ENCODE measurements around the gene TOMM70.
"Not testable (repeated sequence)": the region's sequence is repeated elsewhere in the genome, so short reads cannot be mapped to it uniquely, and the experiment has no call there.

TOMM70 gene

DNA sequence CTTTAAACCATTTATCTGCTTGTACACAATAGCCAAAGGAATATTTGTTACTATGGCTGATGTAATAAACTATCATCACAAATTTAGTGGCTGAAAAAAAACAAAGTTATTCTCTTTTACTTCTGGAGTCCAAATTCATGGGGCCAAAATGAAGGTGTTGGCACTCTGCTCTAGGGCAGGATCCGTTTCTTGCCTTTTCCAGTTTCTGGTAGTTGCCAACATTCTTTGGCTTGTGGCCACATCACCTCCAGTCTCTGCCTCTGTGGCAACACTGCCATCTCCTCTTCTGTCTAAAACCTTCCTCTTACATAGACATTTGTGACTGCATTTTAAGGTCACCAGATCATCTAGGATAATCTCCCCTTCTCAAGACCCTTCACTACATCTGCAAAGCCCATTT lies 39.0 kb downstream of the TOMM70 start:
- no peak for DNase-seq

DNA sequence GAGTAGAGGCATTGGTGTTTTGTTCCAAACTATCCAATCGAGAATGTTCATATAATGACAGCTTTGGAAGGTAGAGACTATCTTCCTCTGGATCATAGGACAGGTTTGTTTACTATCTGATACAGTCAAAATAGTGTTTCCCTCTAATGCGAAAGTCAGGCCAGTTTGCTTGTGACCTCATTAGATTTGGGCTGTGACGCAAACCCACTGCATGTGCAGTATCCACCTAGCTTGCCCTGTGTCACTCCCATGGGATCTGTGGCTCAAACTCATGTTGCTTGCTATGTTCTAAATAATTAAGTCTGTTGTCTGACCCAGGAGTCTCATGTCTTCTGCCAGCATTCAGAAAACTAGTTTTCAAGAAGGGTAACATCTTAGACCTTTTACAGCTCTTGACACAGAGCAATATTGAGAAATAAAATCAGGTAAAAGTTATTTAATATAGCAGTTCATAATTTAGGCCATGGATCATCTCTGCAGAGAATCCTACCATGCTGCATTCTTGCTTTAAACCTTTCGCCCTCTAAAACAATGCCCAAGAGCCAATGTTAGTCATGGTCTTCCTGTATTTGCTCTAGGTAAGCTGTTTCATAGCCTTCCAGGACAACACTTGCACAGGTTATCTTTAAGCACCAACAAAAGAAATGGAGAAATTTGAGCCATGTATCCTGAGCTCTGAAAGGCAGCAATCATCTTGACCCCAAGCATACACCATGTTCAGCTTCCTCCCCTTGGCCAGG lies 40.0 kb downstream of the TOMM70 start:
- DNase-seq: no peak

DNA sequence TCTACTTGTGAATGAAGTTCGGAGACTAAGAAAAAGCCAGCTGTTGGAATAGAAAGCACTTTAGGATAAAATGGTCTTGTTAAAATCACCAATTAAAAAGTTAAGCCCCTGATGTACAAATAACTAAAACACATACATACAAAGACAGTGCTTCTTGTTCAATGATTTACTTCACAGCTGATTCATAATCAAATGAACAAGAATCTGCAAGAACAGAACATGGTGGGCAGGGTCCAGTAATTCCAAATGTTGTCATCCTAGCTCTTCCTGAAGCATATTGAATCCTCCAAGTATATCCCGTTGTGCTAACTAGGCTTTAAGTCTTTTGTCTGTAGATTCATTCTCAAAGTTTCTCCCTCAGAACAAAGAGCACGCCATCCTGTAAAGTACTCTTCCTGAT lies 41.9 kb downstream of the TOMM70 start:
- DNase-seq: no peak

DNA sequence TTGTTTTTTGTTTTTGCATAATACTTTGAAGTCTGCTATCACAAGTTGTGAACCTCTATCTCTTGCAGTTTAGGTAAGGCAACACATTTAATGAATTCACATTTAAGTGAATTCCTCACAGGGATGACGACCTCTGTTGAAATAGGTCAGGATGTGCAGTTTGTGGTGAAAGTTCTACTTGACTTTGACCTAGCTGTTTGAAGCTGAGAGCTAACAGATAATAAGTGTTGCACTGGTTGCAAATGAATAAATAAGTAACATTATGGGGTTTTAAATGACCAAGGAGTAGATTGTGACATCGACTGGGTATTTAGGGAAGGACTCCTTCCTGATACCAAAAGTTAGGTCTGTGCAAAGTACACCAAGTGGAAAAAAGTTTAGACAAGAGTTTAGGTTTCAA lies 42.5 kb downstream of the TOMM70 start:
- DNase-seq: no peak

DNA sequence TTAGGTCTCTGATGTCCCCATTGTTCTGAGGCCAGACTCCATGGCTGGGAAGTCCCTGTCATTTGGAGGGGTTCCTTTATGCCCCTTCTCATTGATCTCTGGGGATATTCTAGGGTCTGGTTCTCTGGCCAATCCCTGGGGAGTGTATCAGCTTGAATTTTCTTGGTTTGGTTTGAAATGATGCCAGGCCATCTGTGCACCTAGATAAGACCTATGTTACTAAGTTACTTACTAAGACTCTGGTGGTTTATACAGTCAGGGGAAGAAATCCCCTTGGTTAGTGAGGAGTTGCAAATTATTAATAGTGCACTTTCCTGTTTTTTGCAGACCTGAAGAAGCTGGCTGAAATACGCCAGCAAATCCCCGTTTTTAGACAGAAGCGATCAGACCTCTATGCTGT lies 46.0 kb downstream of the TOMM70 start:
- no peak for DNase-seq

DNA sequence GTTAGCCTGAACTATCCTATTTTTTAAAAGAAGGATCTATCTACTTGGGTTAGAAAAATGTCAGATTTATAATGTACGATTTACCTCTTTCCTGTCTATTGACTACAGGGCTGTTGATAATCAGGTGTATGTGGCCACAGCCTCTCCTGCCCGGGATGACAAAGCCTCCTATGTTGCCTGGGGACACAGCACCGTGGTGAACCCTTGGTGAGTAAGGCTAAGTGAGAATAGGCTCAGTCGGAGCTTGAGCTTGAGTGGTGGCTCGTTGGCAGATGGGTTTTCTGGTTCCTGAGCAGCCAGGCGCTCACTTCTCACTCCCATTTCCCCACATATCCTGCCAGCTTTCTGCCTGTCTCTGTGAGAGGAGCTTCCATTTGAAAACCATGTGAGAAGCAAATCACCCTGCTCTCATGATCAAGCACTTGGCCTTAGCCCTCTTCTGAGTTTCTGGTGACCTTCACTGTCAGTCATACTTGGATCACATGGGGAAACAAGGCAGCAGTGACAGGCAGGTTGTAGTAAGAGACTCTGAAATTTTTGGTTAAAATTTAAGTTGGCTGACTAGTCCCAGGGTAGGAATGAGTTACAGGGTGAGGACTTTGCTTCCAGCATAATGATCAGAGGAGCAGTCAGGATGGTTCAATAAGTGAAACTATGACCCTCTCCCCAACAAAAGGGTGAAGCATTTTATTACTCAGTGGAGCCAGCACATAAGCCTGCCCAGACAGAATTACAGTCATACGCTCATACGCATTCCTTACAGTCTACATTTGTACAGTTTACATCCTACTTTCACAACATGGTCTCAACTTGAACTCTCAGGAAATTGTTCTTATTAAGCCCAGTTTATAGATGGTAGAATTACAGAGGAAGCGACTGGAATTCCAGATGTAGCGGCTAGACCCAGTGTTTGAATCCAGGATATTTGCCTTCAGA lies 48.3 kb downstream of the TOMM70 start:
- no peak for DNase-seq

DNA sequence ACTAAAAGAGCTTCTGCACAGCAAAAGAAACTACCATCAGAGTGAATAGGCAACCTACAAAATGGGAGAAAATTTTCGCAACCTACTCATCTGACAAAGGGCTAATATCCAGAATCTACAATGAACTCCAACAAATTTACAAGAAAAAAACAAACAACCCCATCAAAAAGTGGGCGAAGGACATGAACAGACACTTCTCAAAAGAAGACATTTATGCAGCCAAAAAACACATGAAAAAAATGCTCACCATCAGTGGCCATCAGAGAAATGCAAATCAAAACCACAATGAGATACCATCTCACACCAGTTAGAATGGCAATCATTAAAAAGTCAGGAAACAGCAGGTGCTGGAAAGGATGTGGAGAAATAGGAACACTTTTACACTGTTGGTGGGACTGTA lies 49.1 kb downstream of the TOMM70 start:
- DNase-seq: not testable (repeated sequence)

DNA sequence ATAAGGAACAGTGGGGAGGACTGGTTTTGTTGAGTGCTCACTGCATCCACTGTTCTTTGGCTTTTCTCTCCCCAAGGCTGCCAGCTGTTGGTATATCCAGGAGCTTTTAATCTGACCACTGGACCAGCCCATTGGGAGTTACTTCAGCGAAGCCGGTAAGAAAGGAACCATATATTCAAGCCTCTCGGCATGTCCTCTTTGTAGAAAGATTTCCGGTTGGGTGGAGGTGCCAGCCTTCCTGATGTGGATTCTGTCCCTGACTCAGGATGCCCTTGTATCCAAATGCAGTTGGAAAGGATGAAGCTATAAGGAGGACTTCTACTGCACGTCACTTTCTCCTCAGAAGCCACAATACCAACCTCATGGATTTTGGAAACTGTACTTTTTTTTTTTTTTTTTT lies 52.2 kb downstream of the TOMM70 start:
- no peak for DNase-seq

DNA sequence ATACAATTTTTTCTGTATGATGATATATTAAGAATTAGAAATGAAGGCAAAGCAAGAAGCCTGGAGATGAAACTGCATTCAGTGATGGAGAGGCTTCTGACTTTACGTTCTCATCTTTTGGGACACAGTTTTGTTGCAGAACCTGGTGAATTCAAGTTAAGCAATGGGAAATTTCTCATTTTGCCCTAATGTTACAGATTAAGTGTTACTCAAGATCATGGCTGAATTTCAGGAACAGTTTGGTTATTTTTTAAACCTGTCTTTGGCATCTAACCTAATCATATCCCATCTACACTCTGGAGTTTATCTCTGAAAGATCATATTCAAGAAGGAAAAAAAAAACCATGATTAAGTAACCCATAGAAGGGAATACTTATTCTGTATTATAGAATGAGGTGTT lies 60.4 kb downstream of the TOMM70 start:
- DNase-seq: no peak

DNA sequence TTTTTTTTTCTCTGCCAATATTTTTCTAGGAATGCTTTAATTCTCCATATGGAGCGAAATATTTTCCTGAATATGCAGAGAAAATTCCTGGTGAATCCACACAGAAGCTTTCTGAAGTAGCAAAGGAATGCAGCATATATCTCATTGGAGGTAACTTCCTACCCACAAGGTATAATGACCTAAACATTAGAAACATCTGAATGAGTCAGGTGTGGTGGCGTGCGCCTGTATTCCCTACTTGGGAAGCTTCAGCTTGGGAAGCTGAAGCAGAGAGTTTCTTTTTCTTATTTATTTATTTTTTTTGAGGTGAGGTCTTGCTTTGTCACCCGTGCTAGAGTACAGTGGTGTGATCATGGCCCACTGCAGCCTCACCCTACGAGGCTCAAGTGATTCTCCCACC lies 61.1 kb downstream of the TOMM70 start:
- no peak for DNase-seq

DNA sequence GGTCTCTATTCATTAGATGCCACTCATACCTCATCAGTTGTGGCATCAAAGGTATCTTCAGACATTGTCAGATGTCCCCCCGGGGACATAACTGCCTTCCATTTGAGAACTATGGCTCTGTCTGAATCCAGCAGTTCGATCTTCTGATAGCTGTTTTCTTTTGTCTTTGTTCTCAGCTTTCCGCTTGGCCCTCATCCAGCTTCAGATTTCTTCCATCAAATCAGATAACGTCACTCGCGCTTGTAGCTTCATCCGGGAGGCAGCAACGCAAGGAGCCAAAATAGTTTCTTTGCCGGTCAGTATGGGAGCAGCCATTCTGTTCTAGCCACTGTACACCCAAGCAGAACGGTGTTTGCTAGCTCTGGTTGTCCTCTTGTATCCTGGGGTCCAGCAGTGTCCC lies 62.0 kb downstream of the TOMM70 start:
- DNase-seq: no peak

DNA sequence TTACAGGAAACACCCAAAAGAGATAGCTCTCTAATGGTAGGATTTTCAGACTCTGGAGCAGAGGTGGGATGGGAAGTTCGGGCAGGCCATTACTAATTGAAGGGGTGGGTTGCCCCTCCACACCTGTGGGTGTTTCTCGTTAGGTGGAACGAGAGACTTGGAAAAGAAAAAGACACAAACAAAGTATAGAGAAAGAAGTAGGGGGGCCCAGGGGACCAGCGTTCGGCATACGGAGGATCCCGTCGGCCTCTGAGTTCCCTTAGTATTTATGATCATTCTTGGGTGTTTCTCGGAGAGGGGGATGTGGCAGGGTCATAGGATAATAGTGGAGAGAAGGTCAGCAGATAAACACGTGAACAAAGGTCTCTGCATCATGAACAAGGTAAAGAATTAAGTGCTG lies 64.7 kb downstream of the TOMM70 start:
- not testable (repeated sequence) for DNase-seq

DNA sequence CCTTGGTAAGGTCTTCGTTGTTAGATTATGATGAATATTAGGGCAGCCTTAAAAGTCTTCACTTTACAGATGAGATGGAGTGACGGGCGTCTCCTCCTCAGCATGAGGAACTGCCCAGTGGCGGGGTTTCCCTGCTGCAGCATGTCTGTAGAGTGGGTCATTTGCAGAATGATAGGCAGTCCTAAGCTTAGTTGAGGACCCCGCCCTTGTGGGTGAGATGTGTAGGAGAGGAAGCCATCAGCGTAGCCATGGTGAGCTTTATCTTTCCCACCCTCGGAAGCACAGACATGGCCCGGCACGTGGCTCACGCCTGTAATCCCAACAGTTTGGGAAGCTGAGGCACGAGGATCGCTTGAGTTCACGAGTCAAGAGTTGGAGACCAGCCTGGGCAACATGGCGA lies 65.5 kb downstream of the TOMM70 start:
- no peak for DNase-seq

DNA sequence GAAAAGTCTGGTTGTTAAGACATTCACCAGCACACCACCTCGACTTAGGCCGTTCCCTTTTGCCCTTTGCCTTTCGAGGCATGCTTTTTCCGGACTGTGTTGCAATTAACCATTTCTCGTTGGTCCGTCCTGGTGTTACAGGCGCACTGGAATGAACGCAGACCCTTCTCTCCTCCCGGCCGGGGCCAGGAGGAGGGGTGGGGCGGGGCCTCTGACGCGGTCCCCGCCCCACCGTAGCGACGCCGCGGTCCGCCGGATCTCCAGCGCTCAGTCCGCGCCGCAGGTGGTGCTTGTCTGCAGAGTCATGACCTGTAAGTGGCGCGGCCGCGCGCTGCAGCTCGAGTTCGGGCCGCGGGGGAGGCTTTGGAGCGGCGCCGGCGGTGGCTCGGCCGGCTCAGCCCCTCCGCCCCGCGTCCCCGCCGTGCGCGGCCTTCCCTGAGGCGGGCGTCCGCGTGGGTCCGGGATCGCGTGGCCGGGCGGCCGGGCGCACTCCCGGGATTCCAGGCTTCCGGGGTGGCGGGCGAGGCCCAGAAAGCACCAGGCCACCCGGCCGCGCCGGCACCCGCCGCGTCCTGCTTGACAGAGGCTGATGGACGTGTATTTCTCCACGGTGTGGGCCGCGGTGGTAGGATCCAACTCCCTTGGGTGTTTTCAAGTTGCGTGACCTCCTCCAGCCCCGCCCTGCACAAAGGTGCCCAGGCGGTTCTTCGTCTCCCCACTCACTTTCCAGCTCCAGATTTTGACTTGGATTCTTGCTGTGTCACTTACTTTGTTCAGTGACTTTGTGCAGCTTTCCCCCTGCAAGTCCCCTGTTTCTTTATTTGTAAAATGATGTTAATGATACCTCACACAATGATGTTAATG lies 66.2 kb downstream of the TOMM70 start, which contains the start of gene NIT2:
Gene NIT2, plus strand, starts transcription at position 270 of the 864 bp plus-strand sequence. Its CDS starts 35 bp downstream, at position 305.
- peak; percentile 93 for DNase-seq

DNA sequence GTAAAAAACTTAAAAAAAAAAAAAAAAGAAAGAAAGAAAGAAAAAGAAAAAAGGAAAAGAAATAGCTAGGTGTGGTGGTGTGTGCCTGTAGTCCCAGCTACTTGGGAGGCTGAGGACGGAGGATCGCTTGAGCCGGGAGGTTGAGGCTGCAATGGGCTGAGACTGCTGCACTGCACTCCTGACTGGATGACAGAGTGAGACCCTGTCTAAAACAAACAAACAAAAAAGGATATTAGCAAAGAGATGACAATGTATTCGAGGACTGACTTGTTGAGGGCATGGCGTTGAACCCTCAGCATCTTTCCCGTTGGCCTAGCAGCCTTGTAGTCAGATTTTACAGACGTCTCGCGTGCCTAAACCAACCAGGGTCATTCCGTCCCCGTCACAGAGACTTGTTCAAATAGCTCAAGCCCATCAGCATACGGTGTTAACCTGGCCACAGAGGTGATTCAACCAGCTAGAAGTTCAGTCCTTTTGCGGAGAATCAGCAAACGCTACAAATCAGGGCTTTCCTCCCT lies 66.9 kb downstream of the TOMM70 start:
- DNase-seq: no peak

DNA sequence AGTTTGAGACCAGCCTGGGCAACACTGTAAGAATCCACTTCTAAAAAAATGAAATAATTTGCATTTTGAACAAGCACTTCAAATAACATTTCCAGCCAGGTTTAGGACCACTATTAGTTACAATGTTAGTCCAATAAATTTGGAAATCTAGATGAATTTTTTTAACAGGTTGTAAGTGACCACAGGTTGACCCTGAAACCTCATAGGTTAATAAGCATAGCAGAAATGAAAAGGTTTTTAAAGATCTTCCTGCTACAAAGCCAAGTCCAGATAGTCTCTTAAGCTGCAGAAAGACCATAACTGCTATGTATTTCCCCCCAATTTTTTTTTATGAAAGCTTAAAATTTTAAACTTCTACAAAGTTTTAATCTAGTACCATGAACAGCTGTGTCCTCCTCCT lies 67.8 kb downstream of the TOMM70 start:
- no peak for DNase-seq

DNA sequence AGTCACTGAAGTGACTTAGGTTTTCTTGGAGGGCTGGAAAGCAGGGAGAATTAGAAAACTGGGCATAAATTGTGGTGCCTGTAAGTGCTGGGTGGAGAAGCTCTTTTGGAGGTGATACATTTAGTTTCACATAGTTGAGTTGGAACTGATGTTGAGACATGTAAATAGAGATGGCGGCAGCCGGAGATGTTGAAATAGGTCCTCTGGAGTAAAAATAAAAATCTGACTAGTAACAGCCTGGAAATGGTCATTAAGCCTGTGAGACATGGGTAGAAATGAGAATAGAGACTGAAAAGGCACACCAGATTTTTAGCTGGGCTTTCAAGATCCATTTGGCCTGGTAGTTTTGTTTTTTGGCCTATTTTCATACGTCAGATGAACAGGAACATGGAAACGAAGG lies 69.2 kb downstream of the TOMM70 start:
- DNase-seq: no peak

DNA sequence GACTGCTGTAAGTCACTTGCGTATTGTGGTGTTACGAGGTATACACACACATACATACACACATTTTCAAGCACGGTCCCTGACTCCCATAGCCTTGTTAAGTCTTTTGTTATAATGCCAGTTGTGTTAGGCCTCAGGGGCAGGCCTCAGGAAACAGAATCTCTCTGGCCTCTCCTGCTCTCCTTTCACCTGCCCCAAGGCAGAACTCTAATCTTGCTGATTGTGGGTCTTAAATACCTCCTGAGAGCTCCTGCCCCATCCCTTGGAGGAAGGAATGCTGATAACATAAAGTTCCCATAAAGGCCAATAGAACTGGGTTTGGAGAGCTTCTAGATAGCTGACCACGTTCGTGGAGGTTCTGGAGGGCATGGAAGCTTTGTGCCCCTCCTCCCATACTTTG lies 70.2 kb downstream of the TOMM70 start:
- no peak for DNase-seq

DNA sequence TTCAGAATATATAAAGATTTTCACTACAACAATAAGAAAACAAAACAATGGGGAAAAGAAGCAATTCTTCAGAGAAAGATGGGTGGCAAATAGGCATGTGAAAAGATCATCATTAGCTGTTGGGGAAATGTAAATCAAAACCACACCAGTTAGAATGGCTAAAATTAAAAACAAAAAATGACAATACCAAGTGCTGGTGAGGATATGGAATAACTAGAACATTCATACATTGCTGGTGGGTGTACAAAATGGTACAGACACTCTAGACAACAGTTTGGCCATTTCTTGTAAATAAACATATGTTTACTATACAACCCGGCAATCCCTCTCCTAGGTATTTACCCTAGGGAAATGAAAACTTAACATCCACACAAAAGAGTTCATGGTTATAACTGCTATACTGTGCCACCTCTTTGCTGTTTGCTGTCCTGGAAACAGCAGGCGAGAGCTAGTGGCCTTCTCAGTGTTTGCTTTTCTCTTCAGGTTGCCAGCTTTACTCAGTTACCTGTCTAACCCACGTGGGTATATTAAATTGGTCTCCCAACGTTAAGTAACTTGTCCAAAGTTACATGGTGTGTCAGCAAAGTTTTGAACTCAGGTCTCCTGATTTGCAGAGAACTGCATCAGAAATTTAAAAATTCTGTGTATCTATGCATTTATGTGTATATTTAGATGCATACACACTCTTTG lies 70.9 kb downstream of the TOMM70 start:
- DNase-seq: no peak

DNA sequence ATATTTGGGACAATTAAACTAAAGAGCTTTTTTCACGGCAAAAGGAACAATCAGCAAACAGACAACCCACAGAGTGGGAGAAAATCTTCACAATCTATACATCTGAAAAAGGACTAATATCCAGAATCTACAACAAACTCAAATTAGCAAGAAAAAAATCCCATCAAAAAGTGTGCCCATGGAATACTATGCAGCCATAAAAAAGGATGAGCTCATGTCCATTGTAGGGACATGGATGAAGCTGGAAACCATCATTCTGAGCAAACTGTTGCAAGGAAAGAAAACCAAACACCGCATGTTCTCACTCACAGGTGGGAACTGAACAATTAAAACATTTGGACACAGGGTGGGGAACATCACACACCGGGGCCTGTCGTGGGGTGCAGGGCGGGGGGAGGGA lies 73.5 kb downstream of the TOMM70 start:
- not testable (repeated sequence) for DNase-seq

DNA sequence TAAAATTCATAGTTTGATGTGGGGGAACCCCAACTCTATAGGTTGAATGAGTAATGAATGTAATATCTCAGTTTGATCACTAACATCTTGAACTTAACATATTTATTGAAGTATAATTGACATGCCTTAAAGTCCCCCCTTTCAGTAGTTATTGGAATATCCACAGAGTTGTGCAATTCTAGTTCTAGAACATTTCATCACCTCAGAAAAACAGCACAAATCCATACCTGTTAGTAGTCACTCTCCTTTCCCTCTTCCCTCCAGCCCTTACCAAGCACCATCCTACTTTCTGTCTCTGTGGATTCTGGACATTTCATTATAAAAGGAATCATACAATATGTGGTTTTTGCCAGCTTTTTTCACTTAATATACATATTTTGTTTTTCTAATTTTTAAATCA lies 75.1 kb downstream of the TOMM70 start:
- no peak for DNase-seq

DNA sequence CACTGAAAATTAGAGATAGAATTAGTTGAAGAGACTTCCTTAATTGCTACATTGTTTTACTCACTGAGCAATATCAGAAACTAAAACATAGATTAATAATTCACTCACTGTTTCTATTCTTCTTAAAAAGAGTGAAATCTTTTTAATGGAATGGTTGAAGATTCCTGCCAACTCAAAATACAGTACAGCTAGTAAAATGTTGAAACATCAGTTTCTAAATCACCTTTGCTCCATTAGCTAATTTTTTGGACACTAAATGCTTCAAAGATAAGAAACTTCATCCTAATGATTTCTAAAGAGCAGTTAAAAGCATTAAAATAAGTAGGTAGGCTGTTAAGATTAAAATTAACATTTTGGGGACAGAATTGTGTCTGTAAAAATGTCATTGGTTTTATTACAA lies 76.8 kb downstream of the TOMM70 start:
- DNase-seq: no peak

Measured in activated effector memory CD4-positive, alpha-beta T cell treated with anti-CD3 and anti-CD28 coated beads, Interleukin-2, amount 50 U/mL, for 16 hours (primary cell).